Memory B cell (primary cell): ENCODE measurements around the gene EARS2.
"Not testable (repeated sequence)": the region's sequence is repeated elsewhere in the genome, so short reads cannot be mapped to it uniquely, and the experiment has no call there.

Experiments
- ATAC-seq: fragments of 150-1000 bp; cut with Tn5 transposase; 2 replicates; pipeline ENCODE4 v1.10.0; 2021; ENCODE audit warnings: low read depth, mild to moderate bottlenecking, moderate library complexity
- DNase-seq, 2 donors: peaks; one replicate each; pipeline ENCODE4 v3.0.0; 2022; ENCODE audit warnings: low spot score in 2 of 2
- H3K27ac Mint-ChIP-seq: one replicate; pipeline ENCODE4 v1.8.0; 2022; ENCODE audit warnings: mild to moderate bottlenecking, moderate library complexity, mixed read lengths
- H3K27me3 Mint-ChIP-seq: one replicate; pipeline ENCODE4 v1.8.0; 2022; ENCODE audit warnings: mixed read lengths
- H3K36me3 Mint-ChIP-seq: one replicate; pipeline ENCODE4 v1.8.0; 2022; ENCODE audit warnings: mild to moderate bottlenecking, mixed read lengths
- H3K4me1 Mint-ChIP-seq: one replicate; pipeline ENCODE4 v1.8.0; 2022; ENCODE audit warnings: mixed read lengths
- H3K4me3 Mint-ChIP-seq: one replicate; pipeline ENCODE4 v1.8.0; 2022; ENCODE audit warnings: mild to moderate bottlenecking, moderate library complexity, mixed read lengths
- H3K9me3 Mint-ChIP-seq: one replicate; pipeline ENCODE4 v1.8.0; 2022; ENCODE audit warnings: mixed read lengths

EARS2 gene

DNA sequence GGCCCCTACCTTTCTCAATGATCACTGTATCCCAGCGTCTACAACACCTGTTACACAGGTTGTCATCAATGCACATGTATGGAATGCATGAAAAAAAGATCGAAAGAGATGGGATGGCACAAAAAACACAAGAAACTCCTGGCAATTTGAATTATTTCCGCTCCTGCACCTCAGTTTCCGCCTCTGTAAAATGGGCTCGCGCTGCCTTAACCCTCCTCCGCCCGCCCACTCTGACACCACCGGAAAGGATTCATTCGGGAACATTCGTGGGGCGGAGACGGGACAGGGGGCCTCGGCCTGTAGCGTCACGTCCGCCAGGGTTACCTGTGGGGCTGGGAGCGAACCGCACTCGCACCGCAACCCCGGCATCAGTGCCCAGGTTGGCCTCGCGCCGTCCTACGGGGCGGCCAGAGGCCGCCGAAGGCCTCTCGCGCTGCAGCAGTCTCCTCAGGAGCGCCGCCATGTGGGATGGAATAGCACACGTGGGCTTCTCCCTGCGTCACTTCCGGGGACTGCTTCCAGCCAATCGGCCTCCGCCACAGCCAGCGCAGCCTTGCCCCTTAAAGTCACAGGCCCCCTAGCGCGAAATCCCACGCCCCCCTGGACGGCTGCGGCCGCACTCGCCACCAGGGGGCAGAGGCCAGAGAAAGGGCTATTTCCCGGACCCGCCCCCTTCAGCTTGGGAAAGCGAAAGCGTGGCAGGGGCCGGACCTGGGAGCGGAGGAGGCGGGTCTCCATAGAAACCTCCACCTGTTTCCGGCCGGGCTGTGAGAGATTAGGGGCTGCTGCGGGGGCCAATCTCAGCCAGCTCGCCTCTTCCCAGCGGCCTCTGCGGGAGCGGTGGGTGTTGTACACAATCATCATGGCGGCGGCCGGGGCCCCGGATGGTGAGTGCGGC lies at the start of gene EARS2, which contains the start of gene UBFD1:
TSS of gene EARS2 (minus strand) at position 470 of the 898 bp plus-strand sequence. CDS start at position 463, 7 bp downstream.
TSS of gene UBFD1 (plus strand) at position 847 of the 898 bp plus-strand sequence. CDS start at position 863, 16 bp downstream.
- Mint-ChIP-seq H3K27ac (peak within 1 kb of the TSS; percentile 87), H3K4me3 (peak within 1 kb of the TSS; percentile 88), H3K36me3 (peaks cover 6% of the 10 kb centered on the region), H3K27me3 (no peaks in the 10 kb centered on the region), H3K4me1 (peaks cover 8% of the 10 kb centered on the region), H3K9me3 (no peaks in the 10 kb centered on the region)
- DNase-seq (peak; percentile 97 to 98), ATAC-seq (peak; percentile 87)

GRCh38 chr16:23597003-23597756 lies 40.0 kb upstream of the EARS2 start:
- Mint-ChIP-seq H3K27me3 (no peaks in the 10 kb centered on the region), H3K27ac (peak overlapping the region; percentile 59), H3K4me1 (peaks cover 12% of the 10 kb centered on the region), H3K4me3 (peak overlapping the region; percentile 79), H3K9me3 (no peaks in the 10 kb centered on the region), H3K36me3 (peaks cover 7% of the 10 kb centered on the region)
- DNase-seq (peak; percentile 22 to 33), ATAC-seq (peak; percentile 42)

DNA sequence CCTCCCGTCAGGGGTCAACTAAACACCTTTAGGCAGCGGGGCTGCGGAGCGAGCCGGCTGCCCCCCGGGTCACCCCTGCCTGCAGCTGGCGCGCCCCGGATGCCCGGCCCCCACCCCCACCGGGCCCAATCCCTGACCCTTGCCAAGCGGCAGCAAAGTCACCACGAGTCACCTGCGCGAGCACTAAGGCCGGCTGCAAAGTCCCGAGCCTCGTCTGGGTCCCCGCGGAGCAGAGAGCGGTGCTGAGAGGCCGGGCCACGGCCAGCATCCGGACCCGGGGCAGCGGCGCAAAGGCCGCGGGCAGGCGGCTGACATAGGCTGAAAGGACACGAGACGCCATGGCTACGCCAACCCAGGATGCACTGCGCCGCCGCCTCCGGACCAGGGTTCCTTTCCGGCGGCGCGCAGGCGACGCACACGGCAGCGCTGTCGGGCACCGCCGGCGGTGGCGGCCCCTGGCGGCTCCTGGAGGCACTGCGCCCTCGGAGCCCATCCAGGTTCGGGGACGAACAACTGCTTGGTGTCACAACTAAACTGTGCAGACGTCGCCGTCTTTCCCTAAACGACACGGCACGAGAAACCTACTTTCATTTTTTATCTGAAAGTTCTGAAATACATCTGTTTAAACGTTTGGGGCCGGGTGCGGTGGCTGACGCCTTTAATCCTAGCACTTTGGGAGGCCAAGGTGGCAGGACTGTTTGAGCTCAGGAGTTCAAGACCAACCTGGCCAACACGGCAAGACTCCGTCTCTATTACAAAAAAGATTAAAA lies 39.0 kb upstream of the EARS2 start, which contains the start of gene NDUFAB1:
TSS of gene NDUFAB1 (minus strand) at position 366 of the 770 bp plus-strand sequence. CDS start at position 340, 26 bp downstream.
- DNase-seq: peak; percentile 93 to 94
- H3K9me3 Mint-ChIP-seq: no peaks in the 10 kb centered on the region
- ATAC-seq: peak; percentile 97
- peak within 1 kb of the TSS; percentile 59 for H3K27ac Mint-ChIP-seq
- peaks cover 14% of the 10 kb centered on the region for H3K36me3 Mint-ChIP-seq
- H3K4me1 Mint-ChIP-seq: peaks cover 18% of the 10 kb centered on the region
- H3K27me3 Mint-ChIP-seq: no peaks in the 10 kb centered on the region
- H3K4me3 Mint-ChIP-seq: peak within 1 kb of the TSS; percentile 84

DNA sequence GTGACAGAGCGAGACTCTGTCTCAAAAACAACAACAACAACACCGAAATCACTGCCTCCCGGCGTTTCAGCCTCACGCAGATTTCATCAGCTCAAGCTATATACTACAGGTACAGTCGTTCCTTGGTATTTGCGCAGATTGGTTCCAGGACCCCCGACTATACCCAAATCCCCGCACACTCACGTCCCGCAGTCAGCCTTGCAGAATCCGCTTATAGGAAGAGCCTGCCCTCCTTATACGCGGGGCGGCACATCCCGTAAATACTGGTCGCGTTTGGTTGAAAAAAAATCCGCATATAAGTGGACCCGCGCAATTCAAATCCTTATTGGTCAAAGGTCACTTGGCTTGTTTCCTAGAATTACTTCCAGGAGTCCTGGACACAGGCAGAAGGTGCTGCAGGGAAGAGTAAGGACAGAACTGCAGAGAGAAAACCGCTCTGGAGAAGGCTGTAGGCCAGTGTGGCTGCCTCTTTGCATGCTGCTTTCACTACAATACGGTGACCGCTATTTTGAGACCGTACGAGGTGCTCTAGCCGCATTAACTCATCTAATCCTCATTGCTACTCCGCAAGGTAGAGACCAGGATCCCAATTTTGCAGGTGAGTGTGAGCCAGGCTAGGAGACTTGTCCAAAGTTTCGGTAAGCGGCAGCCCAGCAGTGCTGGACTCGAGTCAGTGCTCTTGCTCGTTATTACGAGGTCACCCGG lies 38.2 kb upstream of the EARS2 start:
- Mint-ChIP-seq H3K36me3 (peaks cover 14% of the 10 kb centered on the region), H3K4me3 (peak overlapping the region; percentile 84), H3K27ac (no peak overlapping the region), H3K4me1 (peaks cover 18% of the 10 kb centered on the region), H3K9me3 (no peaks in the 10 kb centered on the region), H3K27me3 (no peaks in the 10 kb centered on the region)
- DNase-seq: no peak
- ATAC-seq: no peak

DNA sequence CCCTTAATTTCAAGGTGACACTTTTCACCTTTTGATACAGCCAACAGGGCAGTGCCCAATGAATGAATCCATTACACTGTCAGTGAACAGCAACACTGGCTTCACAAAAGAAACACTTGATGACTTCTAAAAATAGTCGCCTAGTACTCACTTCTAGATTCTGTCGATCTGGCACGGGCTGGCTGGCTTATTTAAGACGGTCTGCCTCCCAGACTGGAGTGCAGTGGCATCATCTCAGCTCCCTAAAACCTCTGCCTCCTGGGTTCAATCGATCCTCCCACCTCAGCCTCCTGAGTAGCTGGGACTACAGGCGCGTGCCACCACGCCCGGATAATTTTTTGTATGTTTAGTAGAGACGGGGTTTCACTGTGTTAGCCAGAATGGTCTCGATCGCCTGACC lies 37.0 kb upstream of the EARS2 start:
- H3K27ac Mint-ChIP-seq: no peak overlapping the region
- H3K4me3 Mint-ChIP-seq: no peak overlapping the region
- no peak for ATAC-seq

DNA sequence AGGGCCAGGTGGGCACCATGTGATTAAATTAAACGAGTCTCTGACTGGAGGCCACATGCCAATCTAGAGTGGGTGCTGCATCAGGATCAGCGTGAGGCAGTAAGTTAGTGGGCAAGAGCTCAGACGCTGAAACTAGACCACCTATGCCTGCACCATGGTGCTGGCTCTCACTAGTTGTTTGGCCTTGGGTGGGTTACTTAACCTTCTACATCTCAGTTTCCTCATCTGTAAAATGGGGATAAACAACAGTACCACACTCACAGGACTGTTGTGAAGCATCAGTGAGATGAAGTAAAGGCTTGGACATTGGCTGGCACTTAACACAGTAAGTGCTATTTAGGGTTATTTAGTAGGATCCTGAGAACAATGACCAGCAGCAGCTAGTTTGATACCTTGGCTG lies 33.0 kb upstream of the EARS2 start:
- Mint-ChIP-seq H3K4me3 (no peak overlapping the region), H3K27ac (no peak overlapping the region), H3K27me3 (no peaks in the 10 kb centered on the region), H3K4me1 (peaks cover 10% of the 10 kb centered on the region), H3K9me3 (no peaks in the 10 kb centered on the region), H3K36me3 (peaks cover 27% of the 10 kb centered on the region)
- ATAC-seq (no peak), DNase-seq (no peak)

More for the DNA sequence above, 37.0 kb upstream of the EARS2 start:
- Mint-ChIP-seq H3K9me3 (no peaks in the 10 kb centered on the region), H3K4me1 (peaks cover 20% of the 10 kb centered on the region), H3K36me3 (peaks cover 20% of the 10 kb centered on the region), H3K27me3 (no peaks in the 10 kb centered on the region)
- no peak for DNase-seq

GRCh38 chr16:23587726-23588125 lies 30.6 kb upstream of the EARS2 start:
- Mint-ChIP-seq H3K4me3 (no peak overlapping the region), H3K27me3 (no peaks in the 10 kb centered on the region), H3K4me1 (peaks cover 11% of the 10 kb centered on the region), H3K27ac (no peak overlapping the region), H3K9me3 (no peaks in the 10 kb centered on the region), H3K36me3 (peaks cover 31% of the 10 kb centered on the region)
- ATAC-seq (no peak), DNase-seq (no peak)

DNA sequence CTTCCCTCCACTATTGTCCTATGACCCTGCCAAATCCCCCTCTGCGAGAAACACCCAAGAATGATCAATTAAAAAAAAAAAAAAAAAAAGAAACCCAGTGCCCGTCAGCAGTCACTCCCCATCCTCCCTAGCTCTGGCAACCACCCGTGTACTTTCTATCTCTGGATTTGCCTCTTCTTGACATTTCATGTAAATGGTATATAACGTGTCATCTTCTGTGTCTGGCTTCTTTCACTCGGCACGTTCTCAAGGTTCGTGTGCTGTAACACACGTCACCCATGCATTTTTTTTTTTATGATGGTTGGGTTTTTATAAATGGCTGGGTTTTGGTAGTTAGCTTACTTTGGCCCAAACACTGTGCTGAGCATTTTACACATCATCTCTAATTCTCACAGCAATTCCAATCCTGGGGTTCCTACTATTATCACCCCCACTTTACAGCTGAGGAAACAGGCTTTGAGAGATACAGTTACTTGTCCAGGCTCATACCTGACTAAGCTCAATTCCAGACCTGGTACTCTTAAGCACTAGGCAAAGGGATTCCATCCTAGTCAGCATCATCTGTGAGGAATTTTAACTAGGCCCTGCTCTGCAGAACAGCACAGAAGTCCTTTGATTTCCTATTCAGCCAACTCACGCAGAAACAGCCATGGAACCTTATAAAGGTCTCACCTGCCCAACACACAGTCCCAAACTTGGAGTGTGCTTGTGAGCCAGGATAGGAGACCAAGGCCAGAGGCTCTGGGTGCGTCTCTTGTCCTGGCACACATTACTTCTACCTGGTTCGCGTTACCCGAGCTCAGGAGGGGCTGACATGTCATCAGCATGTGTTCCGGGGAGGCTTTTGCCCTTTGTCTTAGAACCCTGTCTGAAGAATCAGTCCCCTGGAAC lies 27.3 kb upstream of the EARS2 start:
- Mint-ChIP-seq H3K9me3 (no peaks in the 10 kb centered on the region), H3K27me3 (no peaks in the 10 kb centered on the region), H3K4me3 (no peak overlapping the region), H3K36me3 (peaks cover 25% of the 10 kb centered on the region), H3K4me1 (peaks cover 4% of the 10 kb centered on the region), H3K27ac (no peak overlapping the region)
- ATAC-seq (no peak), DNase-seq (no peak)

- not testable (repeated sequence) for H3K27me3 Mint-ChIP-seq, H3K4me1 Mint-ChIP-seq, H3K27ac Mint-ChIP-seq, DNase-seq, ATAC-seq, H3K9me3 Mint-ChIP-seq, H3K4me3 Mint-ChIP-seq
- peaks cover 26% of the 10 kb centered on the region for H3K36me3 Mint-ChIP-seq
These were observed 26.1 kb upstream of the EARS2 start for GRCh38 chr16:23583271-23583670.

DNA sequence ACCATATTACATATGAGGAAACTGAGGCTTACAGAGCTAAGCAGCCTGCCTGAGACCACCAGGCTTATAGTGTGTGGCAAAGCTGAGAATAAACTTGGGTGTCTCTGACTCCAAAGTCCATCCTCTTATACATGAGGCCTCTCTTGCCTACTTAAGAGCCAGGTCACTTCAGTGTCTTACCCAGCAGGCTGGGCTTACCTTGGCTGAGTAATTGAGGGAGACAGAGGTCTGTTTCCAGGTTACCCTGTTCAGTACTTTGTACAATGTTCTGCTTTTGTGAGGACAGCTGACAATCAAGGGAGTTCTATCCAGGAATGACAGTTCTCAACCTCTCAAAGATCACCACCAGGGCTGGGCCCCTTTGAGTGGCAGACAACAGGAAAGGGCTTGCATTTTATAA lies 24.6 kb upstream of the EARS2 start:
- Mint-ChIP-seq H3K4me1 (peaks cover 2% of the 10 kb centered on the region), H3K36me3 (peaks cover 23% of the 10 kb centered on the region), H3K27ac (peak overlapping the region; percentile 62)

GRCh38 chr16:23580391-23580790 lies 23.2 kb upstream of the EARS2 start:
- H3K27me3 Mint-ChIP-seq: no peaks in the 10 kb centered on the region
- ATAC-seq: no peak
- no peaks in the 10 kb centered on the region for H3K9me3 Mint-ChIP-seq
- no peak overlapping the region for H3K27ac Mint-ChIP-seq
- H3K36me3 Mint-ChIP-seq: peaks cover 20% of the 10 kb centered on the region
- H3K4me1 Mint-ChIP-seq: peaks cover 2% of the 10 kb centered on the region
- no peak for DNase-seq
- no peak overlapping the region for H3K4me3 Mint-ChIP-seq

More for the DNA sequence above, 24.6 kb upstream of the EARS2 start:
- Mint-ChIP-seq H3K27me3 (no peaks in the 10 kb centered on the region), H3K4me3 (no peak overlapping the region), H3K9me3 (no peaks in the 10 kb centered on the region)
- ATAC-seq: no peak
- no peak for DNase-seq

- no peak for DNase-seq
- Mint-ChIP-seq H3K27me3 (no peaks in the 10 kb centered on the region), H3K9me3 (no peaks in the 10 kb centered on the region), H3K27ac (no peak overlapping the region), H3K4me1 (peaks cover 2% of the 10 kb centered on the region), H3K36me3 (peaks cover 20% of the 10 kb centered on the region), H3K4me3 (no peak overlapping the region)
- ATAC-seq: no peak
These were observed 22.2 kb upstream of the EARS2 start for GRCh38 chr16:23579371-23579770.
